ENCODE measurements around the gene ACO2. TPM values are rescaled to one million over a fixed set of nuclear protein-coding genes. Genes with fewer than 3 reads are reported as not detected.

Gene ACO2
- total RNA-seq, 2 experiments from 2014 or later: 61.5 to 107 TPM

GRCh38 chr22:41508770-41509170, 39.9 kb downstream of the ACO2 start:
- POLR2A ChIA-PET: no interaction called here
- H3K9me3 ChIP-seq (ENCODE audit: low read length): no peaks in the 10 kb centered on the region
- H3K4me2 ChIP-seq (ENCODE audit: low read length): no peak overlapping the region
- H3K9me2 ChIP-seq (ENCODE audit: insufficient read depth, low read length): no peaks in the 10 kb centered on the region
- intact Hi-C loops (cut with micrococcal nuclease; ENCODE audit: unreplicated experiment): no loop called here
- no peaks in the 10 kb centered on the region for H4K20me1 ChIP-seq (ENCODE audit: insufficient read depth, low read length)
- DNase-seq (ENCODE audit: low spot score): no peak
- H2AFZ ChIP-seq (ENCODE audit: low read length): no peak overlapping the region
- no peak for TF ChIP-seq EZH2phosphoT487 (IDR thresholded peaks at IDR 0.05; ENCODE audit: borderline replicate concordance, low read depth, low read length)
- TF ChIP-seq CTCF (conservative IDR thresholded peaks at IDR 0.05; ENCODE audit: low read length): no peak
- no peaks in the 10 kb centered on the region for H3K4me1 ChIP-seq (ENCODE audit: insufficient read depth, low read length, poor library complexity, severe bottlenecking)
- CTCF ChIA-PET (ENCODE audit: unreplicated experiment): no interaction called here
- peaks cover 79% of the 10 kb centered on the region for H3K36me3 ChIP-seq (ENCODE audit: insufficient read depth, low read length)
- H3K27ac ChIP-seq (ENCODE audit: low read depth, low read length, poor library complexity, severe bottlenecking): no peak overlapping the region
- H3K4me3 ChIP-seq (ENCODE audit: low read depth, low read length, poor library complexity, severe bottlenecking): no peak overlapping the region
- BruUV-seq (replicated peaks): no TSS peak
- no peaks in the 10 kb centered on the region; the same call in 1 of the 2 replicates for H3K79me2 ChIP-seq (ENCODE audit: insufficient read depth, low read depth, low read length)

GRCh38 chr22:41511521-41511968, 42.6 kb downstream of the ACO2 start:
- no peaks in the 10 kb centered on the region for H3K9me3 ChIP-seq (ENCODE audit: low read length)
- H3K9me2 ChIP-seq (ENCODE audit: insufficient read depth, low read length): no peaks in the 10 kb centered on the region
- peaks cover 86% of the 10 kb centered on the region for H3K36me3 ChIP-seq (ENCODE audit: insufficient read depth, low read length)
- DNase-seq (ENCODE audit: low spot score): no peak
- ChIA-PET CTCF (ENCODE audit: unreplicated experiment) (no interaction called here), POLR2A (no interaction called here)
- no peak overlapping the region for H3K27ac ChIP-seq (ENCODE audit: low read depth, low read length, poor library complexity, severe bottlenecking)
- H2AFZ ChIP-seq (ENCODE audit: low read length): no peak overlapping the region
- intact Hi-C loops (cut with micrococcal nuclease; ENCODE audit: unreplicated experiment): no loop called here
- no peaks in the 10 kb centered on the region for H3K4me1 ChIP-seq (ENCODE audit: insufficient read depth, low read length, poor library complexity, severe bottlenecking)
- H3K4me3 ChIP-seq (ENCODE audit: low read depth, low read length, poor library complexity, severe bottlenecking): no peak overlapping the region
- no peak overlapping the region for H3K4me2 ChIP-seq (ENCODE audit: low read length)
- BruUV-seq (replicated peaks): no TSS peak
- no peak for TF ChIP-seq EZH2phosphoT487 (IDR thresholded peaks at IDR 0.05; ENCODE audit: borderline replicate concordance, low read depth, low read length)
- no peak for TF ChIP-seq CTCF (conservative IDR thresholded peaks at IDR 0.05; ENCODE audit: low read length)
- no peaks in the 10 kb centered on the region for H4K20me1 ChIP-seq (ENCODE audit: insufficient read depth, low read length)
- H3K79me2 ChIP-seq (ENCODE audit: insufficient read depth, low read depth, low read length): no peaks in the 10 kb centered on the region; the same call in 1 of the 2 replicates

- CTCF ChIA-PET (ENCODE audit: unreplicated experiment): no interaction called here
Observed at GRCh38 chr22:41512421-41513194, 43.7 kb downstream of the ACO2 start.

More at GRCh38 chr22:41512421-41513194, 43.7 kb downstream of the ACO2 start:
- no peak overlapping the region for H3K4me2 ChIP-seq (ENCODE audit: low read length)
- peaks cover 89% of the 10 kb centered on the region for H3K36me3 ChIP-seq (ENCODE audit: insufficient read depth, low read length)
- no peaks in the 10 kb centered on the region for H3K79me2 ChIP-seq (ENCODE audit: insufficient read depth, low read depth, low read length)
- H3K9me3 ChIP-seq (ENCODE audit: low read length): no peaks in the 10 kb centered on the region
- TF ChIP-seq EZH2phosphoT487 (IDR thresholded peaks at IDR 0.05; ENCODE audit: borderline replicate concordance, low read depth, low read length): no peak
- intact Hi-C loops (cut with micrococcal nuclease; ENCODE audit: unreplicated experiment): no loop called here
- no peaks in the 10 kb centered on the region for H4K20me1 ChIP-seq (ENCODE audit: insufficient read depth, low read length)
- no peak overlapping the region for H3K27ac ChIP-seq (ENCODE audit: low read depth, low read length, poor library complexity, severe bottlenecking)
- DNase-seq (ENCODE audit: low spot score): no peak
- no peaks in the 10 kb centered on the region for H3K9me2 ChIP-seq (ENCODE audit: insufficient read depth, low read length)
- no peak overlapping the region for H2AFZ ChIP-seq (ENCODE audit: low read length)
- POLR2A ChIA-PET: no interaction called here
- H3K4me1 ChIP-seq (ENCODE audit: insufficient read depth, low read length, poor library complexity, severe bottlenecking): no peaks in the 10 kb centered on the region
- no peak overlapping the region for H3K4me3 ChIP-seq (ENCODE audit: low read depth, low read length, poor library complexity, severe bottlenecking)
- no TSS peak for BruUV-seq (replicated peaks)

Data from OCI-LY7 (cell line).